K562 (cell line): Measurements from ENCODE around the gene WDR72.

Source experiments
- CBFA2T2 ChIP-seq: fragments of 450-650 bp; conservative IDR thresholded peaks from 2 replicates; pipeline ENCODE4 v1.6.1; 2017; ENCODE audit warnings: mild to moderate bottlenecking
- CTCF ChIP-seq, 3 experiments: IDR thresholded peaks in 2 of 3; conservative IDR thresholded peaks in 1 of 3; 2 replicates each; pipeline ENCODE4 v1.5.1; 2011 to 2012; ENCODE audit warnings: low read length in 3 of 3, mild to moderate bottlenecking in 3 of 3, control low read depth in 2 of 3, improper control_type of control experiment in 1 of 3, inconsistent platforms in 1 of 3, low read depth in 1 of 3, mixed read lengths in 1 of 3, moderate library complexity in 1 of 3; ENCODE audit not compliant: insufficient read depth in 2 of 3
- ELF1 ChIP-seq: fragments of 200-800 bp; sonication (Bioruptor generic); IDR thresholded peaks from 2 replicates; pipeline ENCODE4 v1.6.1; 2016; ENCODE audit warnings: missing genetic modification characterization, missing compliant biosample characterization
- FOXO4 ChIP-seq: fragments of 450-650 bp; formaldehyde crosslinking; IDR thresholded peaks from 2 replicates; pipeline ENCODE4 v1.4.0; 2020; ENCODE audit warnings: mild to moderate bottlenecking, moderate library complexity
- SPI1 ChIP-seq: IDR thresholded peaks from 2 replicates; pipeline ENCODE4 v1.6.1; 2011; ENCODE audit warnings: low read depth, low read length, control low read depth, borderline replicate concordance
- SRSF9 ChIP-seq: fragments of 200-400 bp; formaldehyde crosslinking; IDR thresholded peaks from 2 replicates; pipeline ENCODE4 v1.6.1; 2017; ENCODE audit warnings: low read depth, low read length, borderline replicate concordance
- TARDBP ChIP-seq: fragments of 450-650 bp; IDR thresholded peaks from 2 replicates; pipeline ENCODE4 v1.6.1; 2016
- ZNF354B ChIP-seq: fragments of 250-450 bp; sonication (Bioruptor Pico); IDR thresholded peaks from 2 replicates; pipeline ENCODE4 v1.4.0; 2020

GRCh38 chr15:53789654-53790375 lies 30.4 kb upstream of the WDR72 start:
- no peak for TF ChIP-seq ELF1 (tag)
- no peak for TF ChIP-seq CTCF (IDR thresholded peaks at IDR 0.05 in 2 of 3, conservative IDR thresholded peaks at IDR 0.05 in 1 of 3; ENCODE audit: insufficient read depth in 2 of 3, low read depth in 1 of 3, low read length in 3 of 3)
- no peak for TF ChIP-seq FOXO4 (CRISPR knock-in tag)
- no peak for TF ChIP-seq SPI1
- TF ChIP-seq SRSF9: no peak
- TF ChIP-seq CBFA2T2: no peak
- no peak for TF ChIP-seq TARDBP
- TF ChIP-seq ZNF354B (CRISPR knock-in tag): no peak
